Activated naive CD8-positive, alpha-beta T cell treated with anti-CD3 and anti-CD28 coated beads, Interleukin-2, amount 50 U/mL, for 24 hours (primary cell): ENCODE results near the gene PSMD3.

Experiments used
- ATAC-seq: fragments of 150-1000 bp; cut with Tn5 transposase; one replicate; pipeline ENCODE4 v1.10.0; 2021
- DNase-seq: peaks from one replicate; pipeline ENCODE4 v3.0.0; 2021
- H3K27ac Mint-ChIP-seq: one replicate; pipeline ENCODE4 v1.8.0; 2021; ENCODE audit warnings: mild to moderate bottlenecking, mixed read lengths
- H3K27me3 Mint-ChIP-seq: one replicate; pipeline ENCODE4 v1.8.0; 2021; ENCODE audit warnings: mixed read lengths
- H3K36me3 Mint-ChIP-seq: one replicate; pipeline ENCODE4 v1.8.0; 2021; ENCODE audit warnings: low read depth, mixed read lengths
- H3K4me1 Mint-ChIP-seq: one replicate; pipeline ENCODE4 v1.8.0; 2021; ENCODE audit warnings: mixed read lengths
- H3K4me3 Mint-ChIP-seq: one replicate; pipeline ENCODE4 v1.8.0; 2021; ENCODE audit warnings: mild to moderate bottlenecking, moderate library complexity, mixed read lengths
- H3K9me3 Mint-ChIP-seq: one replicate; pipeline ENCODE4 v1.8.0; 2021; ENCODE audit warnings: mixed read lengths

Gene PSMD3

DNA sequence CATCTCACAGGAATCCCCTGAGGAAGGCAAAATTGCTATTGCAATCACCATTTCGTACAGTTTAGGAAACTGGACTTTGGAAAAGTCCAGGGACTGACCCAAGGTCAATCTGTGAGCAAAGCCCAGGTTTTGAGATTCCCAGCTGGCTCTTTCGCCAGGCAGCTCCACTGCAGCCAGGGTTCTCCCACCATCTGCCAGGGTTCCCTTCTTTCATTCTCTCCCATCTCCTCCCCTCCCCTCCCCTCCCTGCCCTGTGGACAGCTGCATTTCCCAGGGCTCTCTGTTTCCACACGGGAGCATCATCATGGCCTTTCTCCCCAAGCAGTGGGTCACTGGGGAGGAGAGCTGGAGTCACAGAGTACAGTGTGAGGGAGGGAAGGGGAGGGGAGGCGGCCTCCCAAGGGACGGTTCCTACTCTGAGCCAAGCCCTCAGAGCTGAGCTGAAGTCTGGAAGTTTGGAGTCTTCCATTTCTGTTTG lies 29.7 kb upstream of the PSMD3 start:
- Mint-ChIP-seq H3K27me3 (no peaks in the 10 kb centered on the region), H3K36me3 (no peaks in the 10 kb centered on the region), H3K27ac (no peak overlapping the region), H3K9me3 (no peaks in the 10 kb centered on the region), H3K4me1 (peaks cover 27% of the 10 kb centered on the region), H3K4me3 (no peak overlapping the region)
- DNase-seq (no peak), ATAC-seq (no peak)

GRCh38 chr17:39951924-39952679 lies 28.5 kb upstream of the PSMD3 start:
- Mint-ChIP-seq H3K4me3 (peak overlapping the region; percentile 64), H3K4me1 (peaks cover 27% of the 10 kb centered on the region), H3K27me3 (no peaks in the 10 kb centered on the region), H3K9me3 (no peaks in the 10 kb centered on the region), H3K36me3 (no peaks in the 10 kb centered on the region), H3K27ac (peak overlapping the region; percentile 64)
- DNase-seq (no peak), ATAC-seq (peak; percentile 14)

DNA sequence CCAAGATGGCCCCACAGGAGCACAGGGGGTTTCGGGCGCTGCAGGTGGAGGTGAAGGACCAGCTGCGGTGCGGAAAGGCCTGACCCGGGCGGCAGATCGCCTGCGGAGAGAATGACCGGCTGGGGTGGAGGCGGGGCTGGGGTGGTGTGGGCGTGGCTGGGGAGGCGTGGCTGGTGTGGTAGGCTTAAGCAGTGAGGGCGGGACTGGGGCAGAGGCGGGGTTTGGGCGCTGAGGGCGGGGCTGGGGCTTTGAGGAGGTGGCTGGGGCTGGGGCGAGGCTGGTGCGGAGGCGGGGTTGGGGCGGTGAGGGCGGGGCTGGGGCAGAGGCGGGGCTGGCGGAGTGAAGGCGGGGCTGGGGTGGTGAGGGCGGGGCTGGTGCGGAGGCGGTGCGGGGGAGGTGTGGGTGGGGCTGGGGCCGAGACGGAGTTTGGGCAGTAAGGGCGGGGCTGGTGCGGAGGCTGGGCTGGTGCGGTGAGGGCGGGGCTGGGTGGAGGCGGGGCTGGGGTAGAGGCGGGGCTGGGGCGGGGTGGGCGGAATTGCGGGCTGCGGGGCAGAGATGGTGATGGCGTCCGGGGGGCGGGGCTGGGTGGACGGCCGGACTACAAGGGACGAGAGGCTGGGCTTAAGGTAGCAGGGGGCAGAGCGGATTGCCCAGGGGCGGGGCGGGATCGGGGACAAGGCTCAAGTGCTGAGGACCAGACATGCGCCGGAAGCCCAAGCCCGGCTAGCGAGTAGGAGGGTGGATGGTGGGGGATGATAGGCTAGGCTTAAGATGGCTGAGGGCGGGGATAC lies 27.7 kb upstream of the PSMD3 start:
- peak overlapping the region; percentile 71 for H3K4me3 Mint-ChIP-seq
- H3K9me3 Mint-ChIP-seq = no peaks in the 10 kb centered on the region
- peak; percentile 93 for DNase-seq
- peak overlapping the region; percentile 64 for H3K27ac Mint-ChIP-seq
- peak; percentile 82 for ATAC-seq
- H3K4me1 Mint-ChIP-seq = peaks cover 22% of the 10 kb centered on the region
- no peaks in the 10 kb centered on the region for H3K27me3 Mint-ChIP-seq
- H3K36me3 Mint-ChIP-seq = no peaks in the 10 kb centered on the region

DNA sequence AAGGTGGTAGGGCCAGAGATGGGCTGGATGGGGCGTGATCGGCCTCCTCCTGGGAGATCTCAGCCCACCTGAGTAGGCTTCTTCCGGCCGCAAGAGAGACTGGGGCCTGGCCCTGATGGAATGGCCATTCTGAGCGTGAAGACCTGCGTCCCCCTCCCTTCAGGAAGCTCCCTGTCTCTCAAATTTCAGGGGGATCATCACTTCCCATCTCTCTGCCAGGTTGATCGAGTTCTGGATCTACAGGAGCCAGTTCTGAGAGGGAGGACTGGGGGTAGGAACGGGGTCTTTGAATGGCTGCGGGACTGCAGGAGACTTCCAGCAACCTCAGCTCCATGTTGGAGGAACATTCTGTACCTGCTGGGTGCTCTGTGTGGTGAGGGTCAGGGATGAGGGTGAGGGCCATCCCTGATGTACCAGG lies 27.1 kb upstream of the PSMD3 start:
- H3K27me3 Mint-ChIP-seq = no peaks in the 10 kb centered on the region
- H3K27ac Mint-ChIP-seq = peak overlapping the region; percentile 64
- H3K4me3 Mint-ChIP-seq = peak overlapping the region; percentile 71
- peaks cover 18% of the 10 kb centered on the region for H3K4me1 Mint-ChIP-seq
- H3K9me3 Mint-ChIP-seq = no peaks in the 10 kb centered on the region
- no peak for ATAC-seq
- no peaks in the 10 kb centered on the region for H3K36me3 Mint-ChIP-seq
- no peak for DNase-seq

- Mint-ChIP-seq H3K36me3 (no peaks in the 10 kb centered on the region), H3K27me3 (no peaks in the 10 kb centered on the region), H3K27ac (no peak overlapping the region), H3K4me3 (no peak overlapping the region), H3K4me1 (peaks cover 13% of the 10 kb centered on the region), H3K9me3 (no peaks in the 10 kb centered on the region)
- no peak for ATAC-seq
- DNase-seq = no peak
These were observed 25.7 kb upstream of the PSMD3 start for GRCh38 chr17:39954876-39955275.

- H3K36me3 Mint-ChIP-seq = no peaks in the 10 kb centered on the region
- H3K27me3 Mint-ChIP-seq = no peaks in the 10 kb centered on the region
- H3K4me3 Mint-ChIP-seq = no peak overlapping the region
- H3K9me3 Mint-ChIP-seq = no peaks in the 10 kb centered on the region
- ATAC-seq = no peak
- H3K4me1 Mint-ChIP-seq = peaks cover 13% of the 10 kb centered on the region
- H3K27ac Mint-ChIP-seq = peak overlapping the region; percentile 16
- no peak for DNase-seq
These were observed 24.8 kb upstream of the PSMD3 start for GRCh38 chr17:39955726-39956225.

- peaks cover 27% of the 10 kb centered on the region for H3K4me1 Mint-ChIP-seq
- H3K27ac Mint-ChIP-seq = no peak overlapping the region
- no peaks in the 10 kb centered on the region for H3K36me3 Mint-ChIP-seq
- DNase-seq (no peak), ATAC-seq (no peak)
- H3K9me3 Mint-ChIP-seq = no peaks in the 10 kb centered on the region
- no peak overlapping the region for H3K4me3 Mint-ChIP-seq
- H3K27me3 Mint-ChIP-seq = no peaks in the 10 kb centered on the region
These were observed 20.0 kb upstream of the PSMD3 start for GRCh38 chr17:39960524-39961041.

DNA sequence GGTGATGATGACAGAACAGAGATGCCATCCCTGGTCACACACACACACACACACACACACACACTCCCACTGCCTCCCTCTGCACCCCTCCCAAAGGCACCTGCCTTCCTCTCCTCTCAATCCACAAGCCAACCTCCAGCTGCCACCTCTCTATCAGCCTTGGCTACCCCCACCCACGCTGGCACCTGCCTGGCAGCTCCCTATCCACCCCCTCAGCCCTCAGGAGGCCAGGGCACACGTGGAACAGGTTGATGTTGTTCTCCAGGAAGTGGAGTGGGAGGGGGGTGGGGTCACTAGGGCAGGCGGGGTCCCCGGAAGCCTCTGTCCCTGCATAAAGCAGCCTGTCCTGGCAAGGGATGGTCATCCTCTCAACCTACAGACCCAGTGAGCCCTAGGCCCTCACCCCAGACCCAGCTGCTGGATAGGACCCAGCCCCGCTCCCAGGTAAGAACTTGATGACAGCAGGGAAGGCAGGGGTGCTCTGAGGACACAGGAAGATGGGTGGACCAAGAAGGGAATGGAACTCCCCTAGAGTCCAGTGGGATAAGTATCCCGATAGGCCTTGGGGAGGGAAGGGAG lies 17.9 kb upstream of the PSMD3 start, which contains the start of gene GSDMA:
GSDMA (plus strand) TSS at position 363 of the 579 bp plus-strand sequence. CDS start 2,684 bp downstream, outside the sequence.
- H3K36me3 Mint-ChIP-seq = no peaks in the 10 kb centered on the region
- peaks cover 27% of the 10 kb centered on the region for H3K4me1 Mint-ChIP-seq
- no peak within 1 kb of the TSS for H3K27ac Mint-ChIP-seq
- no peak for ATAC-seq
- no peak within 1 kb of the TSS for H3K4me3 Mint-ChIP-seq
- no peak for DNase-seq
- H3K9me3 Mint-ChIP-seq = no peaks in the 10 kb centered on the region
- H3K27me3 Mint-ChIP-seq = no peaks in the 10 kb centered on the region

DNA sequence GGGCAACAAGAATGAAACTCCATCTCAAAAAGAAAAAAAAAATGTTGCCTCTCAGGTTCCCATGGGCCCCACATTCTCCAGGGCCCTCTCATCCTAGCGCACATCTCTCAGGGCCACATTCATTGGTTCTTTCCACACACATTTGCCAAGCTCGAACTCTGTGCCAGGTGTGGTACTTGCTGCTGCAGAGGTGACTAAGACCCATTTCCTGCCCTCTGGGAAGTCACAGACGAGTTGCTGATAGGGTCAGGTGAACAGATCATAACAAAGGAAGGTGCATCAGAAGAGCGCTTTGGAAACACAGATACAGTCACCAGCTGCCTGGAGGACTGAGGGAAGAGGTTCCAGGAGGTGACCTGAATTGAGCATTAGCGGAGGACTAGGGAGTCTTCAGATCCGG lies 16.8 kb upstream of the PSMD3 start:
- ATAC-seq (no peak), DNase-seq (no peak)
- H3K4me1 Mint-ChIP-seq = peaks cover 26% of the 10 kb centered on the region
- H3K4me3 Mint-ChIP-seq = no peak overlapping the region
- no peak overlapping the region for H3K27ac Mint-ChIP-seq
- H3K9me3 Mint-ChIP-seq = no peaks in the 10 kb centered on the region
- H3K36me3 Mint-ChIP-seq = no peaks in the 10 kb centered on the region
- no peaks in the 10 kb centered on the region for H3K27me3 Mint-ChIP-seq

DNA sequence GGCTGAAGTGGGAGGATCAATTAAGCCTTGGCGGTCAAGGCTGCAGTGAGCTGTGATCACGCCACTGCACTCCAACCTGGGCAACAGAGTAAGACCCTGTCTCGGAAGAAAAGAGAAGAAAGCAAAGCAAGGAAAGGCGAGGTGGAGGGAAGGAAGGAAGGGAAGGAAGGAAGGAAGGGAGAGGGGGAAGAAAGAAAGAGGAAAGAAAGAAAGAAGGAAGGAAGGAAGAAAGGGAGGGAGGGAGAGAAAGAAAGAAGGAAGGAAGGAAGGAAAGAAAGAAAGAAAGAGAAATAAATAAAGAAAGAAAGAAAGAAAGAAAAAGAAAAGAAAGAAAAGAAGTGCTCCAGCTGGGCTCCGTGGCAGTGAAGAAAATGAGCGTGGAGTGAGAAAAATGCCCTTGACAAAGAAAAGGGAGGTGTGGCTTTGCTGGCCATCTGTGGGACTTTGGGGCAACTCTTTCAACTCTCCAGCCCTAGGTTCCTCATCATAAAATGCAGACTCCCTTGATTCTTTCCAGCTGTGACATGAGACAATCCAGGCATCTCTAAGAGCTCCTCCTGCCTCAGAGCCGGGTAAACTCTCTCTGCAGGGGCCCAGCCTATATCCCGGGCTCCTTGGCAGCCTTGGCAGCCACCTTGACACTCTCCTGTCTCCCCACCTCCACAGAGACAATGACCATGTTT lies 15.4 kb upstream of the PSMD3 start:
- Mint-ChIP-seq H3K27me3 (peaks cover 3% of the 10 kb centered on the region), H3K36me3 (no peaks in the 10 kb centered on the region), H3K9me3 (no peaks in the 10 kb centered on the region), H3K27ac (no peak overlapping the region), H3K4me3 (no peak overlapping the region), H3K4me1 (peaks cover 21% of the 10 kb centered on the region)
- DNase-seq (no peak), ATAC-seq (no peak)

DNA sequence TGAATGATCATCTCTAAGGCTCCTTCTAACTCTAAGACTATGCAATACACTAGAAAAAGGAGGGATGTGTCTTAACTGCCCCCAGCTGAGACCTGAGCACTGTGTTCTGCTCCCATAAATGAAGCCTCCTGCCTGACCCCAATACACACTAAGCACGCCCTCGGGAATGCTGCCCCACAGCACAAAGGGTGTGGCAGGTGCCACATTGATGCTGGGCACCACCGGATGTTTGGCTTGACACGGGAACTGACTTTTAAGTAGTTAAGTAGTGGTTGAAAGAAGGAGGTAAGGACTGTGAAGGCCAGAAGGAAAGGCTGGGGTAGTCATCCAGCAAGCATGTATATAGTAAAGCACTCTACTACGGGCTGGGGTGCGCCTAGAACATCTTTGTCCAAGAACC lies 13.8 kb upstream of the PSMD3 start:
- Mint-ChIP-seq H3K27ac (no peak overlapping the region), H3K9me3 (no peaks in the 10 kb centered on the region), H3K4me3 (no peak overlapping the region), H3K36me3 (no peaks in the 10 kb centered on the region), H3K27me3 (peaks cover 7% of the 10 kb centered on the region), H3K4me1 (peaks cover 21% of the 10 kb centered on the region)
- ATAC-seq (no peak), DNase-seq (no peak)

DNA sequence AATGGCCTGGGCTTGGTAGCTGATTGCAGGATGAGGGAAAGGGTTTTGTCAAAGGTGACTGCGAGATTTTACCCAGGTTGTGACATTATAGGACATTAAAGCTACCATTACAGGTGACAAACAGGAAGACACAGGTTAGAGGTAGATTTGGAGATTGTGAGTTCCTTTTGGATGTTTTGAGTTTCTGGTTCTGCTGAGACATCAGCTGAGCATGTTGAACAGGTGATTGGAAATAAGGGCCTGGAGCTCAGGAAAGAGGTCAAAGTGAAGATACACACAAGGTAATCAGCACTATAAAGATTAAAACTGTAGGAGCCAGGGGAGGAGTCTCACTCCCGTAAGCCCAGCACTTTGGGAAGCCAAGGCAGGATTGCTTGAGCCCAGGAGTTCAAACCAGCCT lies 11.8 kb upstream of the PSMD3 start:
- ATAC-seq (no peak), DNase-seq (no peak)
- peaks cover 7% of the 10 kb centered on the region for H3K27me3 Mint-ChIP-seq
- H3K4me1 Mint-ChIP-seq = peaks cover 4% of the 10 kb centered on the region
- H3K4me3 Mint-ChIP-seq = no peak overlapping the region
- H3K36me3 Mint-ChIP-seq = no peaks in the 10 kb centered on the region
- no peak overlapping the region for H3K27ac Mint-ChIP-seq
- H3K9me3 Mint-ChIP-seq = no peaks in the 10 kb centered on the region

DNA sequence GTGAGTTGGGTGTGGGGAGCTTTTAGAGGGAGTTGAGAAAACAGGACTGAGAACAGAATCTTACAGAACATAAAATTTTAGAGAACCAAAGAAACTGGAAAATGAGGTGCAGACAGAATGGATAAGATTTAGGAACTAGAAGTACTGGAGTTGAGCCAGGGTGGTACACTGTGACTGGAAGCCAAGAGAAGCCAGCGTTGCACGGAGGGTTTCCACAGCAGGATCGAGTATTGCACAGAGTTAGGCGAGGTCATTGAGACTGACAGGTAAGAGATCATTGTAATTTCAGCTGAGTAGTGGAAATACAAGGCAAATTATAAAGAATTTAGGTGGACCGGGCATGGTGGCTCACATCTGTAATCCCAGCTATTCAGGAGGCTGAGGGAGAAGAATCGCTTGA lies 11.2 kb upstream of the PSMD3 start:
- H3K4me3 Mint-ChIP-seq = no peak overlapping the region
- ATAC-seq (no peak), DNase-seq (no peak)
- H3K27ac Mint-ChIP-seq = no peak overlapping the region
- H3K36me3 Mint-ChIP-seq = no peaks in the 10 kb centered on the region
- H3K27me3 Mint-ChIP-seq = peaks cover 7% of the 10 kb centered on the region
- H3K4me1 Mint-ChIP-seq = no peaks in the 10 kb centered on the region
- no peaks in the 10 kb centered on the region for H3K9me3 Mint-ChIP-seq

GRCh38 chr17:39970157-39970692 lies 10.4 kb upstream of the PSMD3 start:
- no peak for DNase-seq
- peaks cover 7% of the 10 kb centered on the region for H3K27me3 Mint-ChIP-seq
- ATAC-seq = no peak
- H3K4me3 Mint-ChIP-seq = no peak overlapping the region
- H3K36me3 Mint-ChIP-seq = no peaks in the 10 kb centered on the region
- no peak overlapping the region for H3K27ac Mint-ChIP-seq
- H3K4me1 Mint-ChIP-seq = no peaks in the 10 kb centered on the region
- H3K9me3 Mint-ChIP-seq = no peaks in the 10 kb centered on the region
